Esophagus muscularis mucosa (tissue), 3 donors: ENCODE measurements around the gene GRK1.

Experiments used
- CTCF ChIP-seq, 3 experiments: fragments of 200-600 bp in 2 of 3; fragments of 450-650 bp in 1 of 3; sonication (generic) in 2 of 3; IDR thresholded peaks; one replicate each; pipeline ENCODE4 v1.5.1; 2017 to 2019; ENCODE audit warnings: antibody characterized with exemption in 3 of 3, mild to moderate bottlenecking in 2 of 3, moderate library complexity in 1 of 3
- POLR2A ChIP-seq: fragments of 450-650 bp; IDR thresholded peaks from one replicate; pipeline ENCODE4 v1.6.1; 2017; ENCODE audit warnings: antibody characterized with exemption, moderate library complexity, mild to moderate bottlenecking, low read depth

- no peak for TF ChIP-seq POLR2A
- TF ChIP-seq CTCF (IDR thresholded peaks at IDR 0.05) = no peak
Observed at GRCh38 chr13:113754691-113755090, 87.7 kb downstream of the GRK1 start.
